Spinal cord (tissue), 10 donors: Measurements from ENCODE around the gene PAQR4. TPM values are rescaled to one million over a fixed set of nuclear protein-coding genes. Genes with fewer than 3 reads are reported as not detected.
A peak's percentile ranks its signal among the peaks of the same experiment; 100 is the strongest.

Experiments used
- DNase-seq, 6 donors: peaks; one replicate each; pipeline versions ENCODE4 v3.0.0 to v3.0.0-alpha.2; 2013 to 2015; ENCODE audit warnings: low spot score in 6 of 6, low read depth in 4 of 6
- H3K27ac ChIP-seq: one replicate; pipeline ENCODE4 v1.5.1; 2013; ENCODE audit warnings: low read depth, low read length, control low read depth
- H3K27me3 ChIP-seq: one replicate; pipeline ENCODE4 v1.6.1; 2013; ENCODE audit warnings: low read length; ENCODE audit not compliant: control insufficient read depth, insufficient read depth
- H3K36me3 ChIP-seq: one replicate; pipeline ENCODE4 v1.6.1; 2013; ENCODE audit warnings: low read length; ENCODE audit not compliant: control insufficient read depth, insufficient read depth
- H3K4me1 ChIP-seq: one replicate; pipeline ENCODE4 v1.6.1; 2013; ENCODE audit warnings: low read length; ENCODE audit not compliant: control insufficient read depth, insufficient read depth
- H3K4me3 ChIP-seq: one replicate; pipeline ENCODE4 v1.5.1; 2013; ENCODE audit warnings: low read depth, low read length, control low read depth
- H3K9me3 ChIP-seq: one replicate; pipeline ENCODE4 v1.6.1; 2013; ENCODE audit warnings: low read length; ENCODE audit not compliant: control insufficient read depth, insufficient read depth
- WGBS: methylation state at CpG from one replicate; pipeline ENCODE4 v1.1.5; 2013; ENCODE audit warnings: missing lambda C conversion rate; ENCODE audit not compliant: insufficient coverage; 5-methylcytosine and 5-hydroxymethylcytosine counted together
- polyA plus RNA-seq, 2 donors: library from polyadenylated mRNA; unstranded; fragments of 120-200 nt; gene quantifications; one replicate each; pipeline ENCODE4 v1.2.1, GENCODE V29; 2013; ENCODE audit not compliant: insufficient read length in 2 of 2
- total RNA-seq, 2 donors: library from RNA; depleted of rRNA in 1 of 2; stranded (reverse); fragments of 120-200 nt in 1 of 2; fragments of >200 nt in 1 of 2; gene quantifications; one replicate each; pipeline versions ENCODE4 v1.2.3 to v1.2.4, GENCODE V29; 2013 to 2014
- donor health status: healthy.

PAQR4 gene
- total and polyA plus RNA-seq, 4 donors = 22.6 to 82.4 (median 50.2) TPM

GRCh38 chr16:2969545-2970521, 685 bp downstream of the PAQR4 start:
- H3K27me3 ChIP-seq = peaks cover 36% of the 10 kb centered on the region
- H3K9me3 ChIP-seq = no peaks in the 10 kb centered on the region
- peaks cover 77% of the 10 kb centered on the region for H3K4me1 ChIP-seq
- peak overlapping the region; percentile 75 for H3K27ac ChIP-seq
- 1% methylated on average over 83 of the region's 83 CpGs for WGBS
- H3K36me3 ChIP-seq = peaks cover 49% of the 10 kb centered on the region
- DNase-seq = peak in 1 of 6 donors; percentile 64
- H3K4me3 ChIP-seq = peak overlapping the region; percentile 59

GRCh38 chr16:2970563-2970962, 1.4 kb downstream of the PAQR4 start:
- H3K36me3 ChIP-seq = peaks cover 57% of the 10 kb centered on the region
- peaks cover 81% of the 10 kb centered on the region for H3K4me1 ChIP-seq

GRCh38 chr16:2971134-2971984, 2.2 kb downstream of the PAQR4 start:
- peak overlapping the region; percentile 84 for H3K27ac ChIP-seq
- H3K36me3 ChIP-seq = peaks cover 62% of the 10 kb centered on the region
- no peak overlapping the region for H3K4me3 ChIP-seq
- H3K9me3 ChIP-seq = no peaks in the 10 kb centered on the region
- WGBS = 90% methylated on average over 35 of the region's 35 CpGs
- peaks cover 21% of the 10 kb centered on the region for H3K27me3 ChIP-seq
- H3K4me1 ChIP-seq = peaks cover 89% of the 10 kb centered on the region
- DNase-seq = no peak

More at GRCh38 chr16:2970563-2970962, 1.4 kb downstream of the PAQR4 start:
- WGBS = 88% methylated on average over 2 of the region's 6 CpGs
- peaks cover 29% of the 10 kb centered on the region for H3K27me3 ChIP-seq
- H3K27ac ChIP-seq = peak overlapping the region; percentile 75
- no peaks in the 10 kb centered on the region for H3K9me3 ChIP-seq
- DNase-seq = no peak
- peak overlapping the region; percentile 59 for H3K4me3 ChIP-seq

GRCh38 chr16:2971985-2972784, 3.0 kb downstream of the PAQR4 start:
- no peaks in the 10 kb centered on the region for H3K9me3 ChIP-seq
- H3K4me3 ChIP-seq = no peak overlapping the region
- 60% methylated on average over 11 of the region's 15 CpGs for WGBS
- H3K36me3 ChIP-seq = peaks cover 68% of the 10 kb centered on the region
- H3K27me3 ChIP-seq = peaks cover 16% of the 10 kb centered on the region
- peaks cover 93% of the 10 kb centered on the region for H3K4me1 ChIP-seq
- H3K27ac ChIP-seq = peak overlapping the region; percentile 84
- peak in 1 of 6 donors; percentile 51 for DNase-seq

- peak in 4 of 6 donors; percentile 59 to 89 (median 66) for DNase-seq
- Histone ChIP-seq H3K27ac (peak overlapping the region; percentile 84), H3K27me3 (peaks cover 8% of the 10 kb centered on the region), H3K4me3 (no peak overlapping the region), H3K9me3 (no peaks in the 10 kb centered on the region), H3K36me3 (peaks cover 63% of the 10 kb centered on the region), H3K4me1 (peaks cover 95% of the 10 kb centered on the region)
- 55% methylated on average over 5 of the region's 5 CpGs for WGBS
Observed at GRCh38 chr16:2973093-2973492, 3.9 kb downstream of the PAQR4 start.

- H3K4me1 ChIP-seq = peaks cover 89% of the 10 kb centered on the region
Observed at GRCh38 chr16:2973605-2974318, 4.6 kb downstream of the PAQR4 start.

GRCh38 chr16:2974319-2975056, 5.3 kb downstream of the PAQR4 start:
- no peaks in the 10 kb centered on the region for H3K9me3 ChIP-seq
- H3K36me3 ChIP-seq = peaks cover 63% of the 10 kb centered on the region
- DNase-seq = no peak
- H3K27ac ChIP-seq = no peak overlapping the region
- peaks cover 90% of the 10 kb centered on the region for H3K4me1 ChIP-seq
- H3K4me3 ChIP-seq = no peak overlapping the region
- 88% methylated on average over 14 of the region's 15 CpGs for WGBS
- no peaks in the 10 kb centered on the region for H3K27me3 ChIP-seq

More at GRCh38 chr16:2973605-2974318, 4.6 kb downstream of the PAQR4 start:
- peak overlapping the region; percentile 84 for H3K27ac ChIP-seq
- DNase-seq = peak in 1 of 6 donors; percentile 64
- H3K9me3 ChIP-seq = no peaks in the 10 kb centered on the region
- H3K36me3 ChIP-seq = peaks cover 63% of the 10 kb centered on the region
- H3K4me3 ChIP-seq = no peak overlapping the region
- 67% methylated on average over 11 of the region's 17 CpGs for WGBS
- H3K27me3 ChIP-seq = peaks cover under 1% of the 10 kb centered on the region

- H3K27me3 ChIP-seq = no peaks in the 10 kb centered on the region
- DNase-seq = no peak
- WGBS = 92% methylated on average over 28 of the region's 28 CpGs
- H3K27ac ChIP-seq = no peak overlapping the region
- no peaks in the 10 kb centered on the region for H3K9me3 ChIP-seq
- H3K36me3 ChIP-seq = peaks cover 63% of the 10 kb centered on the region
- peaks cover 88% of the 10 kb centered on the region for H3K4me1 ChIP-seq
- no peak overlapping the region for H3K4me3 ChIP-seq
Observed at GRCh38 chr16:2975161-2975795, 6.1 kb downstream of the PAQR4 start.
